ENCODE measurements around the gene LUZP2.

- TF ChIP-seq POLR2A (IDR thresholded peaks at IDR 0.05) (no peak), CTCF (IDR thresholded peaks at IDR 0.05) (no peak), EP300 (IDR thresholded peaks at IDR 0.05) (no peak)
Observed at GRCh38 chr11:25068451-25068850, 571.6 kb downstream of the LUZP2 start.

All from gastroesophageal sphincter (tissue), 3 donors.